Measurements from ENCODE around the gene PPAN. TPM values are rescaled to one million over a fixed set of nuclear protein-coding genes. Genes with fewer than 3 reads are reported as not detected.

The PPAN gene
- total and polyA plus RNA-seq, 10 donors, result 26.8 to 90.2 (median 47.2) TPM

DNA sequence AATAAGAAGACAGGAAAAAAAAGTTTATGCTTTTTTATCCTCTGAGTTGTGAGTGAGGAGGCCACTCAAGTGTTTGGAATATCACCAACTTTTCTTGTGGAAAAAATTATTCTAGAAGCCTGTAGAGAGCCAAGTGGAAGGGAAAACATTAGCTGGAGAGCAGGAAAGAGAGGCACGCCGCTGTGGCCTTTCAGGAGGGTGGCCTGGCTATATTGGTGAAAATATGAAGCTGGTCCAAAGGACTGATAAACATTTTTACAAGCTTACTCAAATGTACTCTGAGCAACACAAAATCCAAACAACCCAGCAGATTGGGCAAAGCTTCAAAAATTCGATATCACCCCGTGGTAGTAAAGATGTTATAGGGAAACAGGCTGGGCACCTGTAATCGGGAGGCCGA, 15.9 kb downstream of the PPAN start:
- H3K27me3 ChIP-seq (replicated peaks in 1 of 7), result no peaks in the 10 kb centered on the region
- intact Hi-C loops (cut with DNase I; ENCODE audit: low total_unique reads), result no loop called here
- WGBS, 5 donors, result 86 to 94% (median 89%) methylated on average over 6 of the region's 6 CpGs
- DNase-seq, result no peak
- H3K36me3 ChIP-seq, result peaks cover 0 to 49% (median 14%) of the 10 kb centered on the region in 6 donors
- no peak overlapping the region for H3K27ac ChIP-seq
- H3K4me3 ChIP-seq, result no peak overlapping the region
- TF ChIP-seq POLR2A (IDR thresholded peaks at IDR 0.05), result no peak
- H3K9me3 ChIP-seq, result no peaks in the 10 kb centered on the region
- peaks cover 7 to 55% (median 29%) of the 10 kb centered on the region in 6 donors for H3K4me1 ChIP-seq

DNA sequence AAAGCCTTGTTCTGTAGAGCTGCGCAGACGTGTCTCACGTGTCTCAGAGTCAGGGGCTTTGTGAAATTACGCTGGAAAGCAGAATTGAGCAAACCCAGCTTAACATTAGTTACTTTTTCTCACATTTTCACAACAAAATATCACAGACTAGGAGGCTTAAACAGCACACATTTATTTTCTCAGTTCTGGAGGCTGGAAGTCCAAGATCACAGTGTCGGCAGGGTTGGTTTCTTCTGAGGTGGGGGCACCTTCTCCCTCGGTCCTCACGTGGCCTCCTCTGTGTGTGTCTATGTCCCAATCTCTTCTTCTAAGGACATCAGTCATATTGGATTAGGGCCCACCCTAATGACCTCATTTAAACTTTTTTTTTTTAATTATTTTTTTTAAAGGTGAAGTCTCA, 18.3 kb downstream of the PPAN start:
- intact Hi-C loops (cut with DNase I; ENCODE audit: low total_unique reads), result no loop called here
- Histone ChIP-seq H3K27ac (no peak overlapping the region), H3K27me3 (replicated peaks in 1 of 7) (no peaks in the 10 kb centered on the region), H3K4me3 (no peak overlapping the region), H3K9me3 (no peaks in the 10 kb centered on the region), H3K4me1 (peaks cover 0 to 31% (median 8%) of the 10 kb centered on the region in 6 donors), H3K36me3 (peaks cover 0 to 54% (median 5%) of the 10 kb centered on the region in 6 donors)
- no peak for TF ChIP-seq POLR2A (IDR thresholded peaks at IDR 0.05)
- TF ChIP-seq, protein P1, sequence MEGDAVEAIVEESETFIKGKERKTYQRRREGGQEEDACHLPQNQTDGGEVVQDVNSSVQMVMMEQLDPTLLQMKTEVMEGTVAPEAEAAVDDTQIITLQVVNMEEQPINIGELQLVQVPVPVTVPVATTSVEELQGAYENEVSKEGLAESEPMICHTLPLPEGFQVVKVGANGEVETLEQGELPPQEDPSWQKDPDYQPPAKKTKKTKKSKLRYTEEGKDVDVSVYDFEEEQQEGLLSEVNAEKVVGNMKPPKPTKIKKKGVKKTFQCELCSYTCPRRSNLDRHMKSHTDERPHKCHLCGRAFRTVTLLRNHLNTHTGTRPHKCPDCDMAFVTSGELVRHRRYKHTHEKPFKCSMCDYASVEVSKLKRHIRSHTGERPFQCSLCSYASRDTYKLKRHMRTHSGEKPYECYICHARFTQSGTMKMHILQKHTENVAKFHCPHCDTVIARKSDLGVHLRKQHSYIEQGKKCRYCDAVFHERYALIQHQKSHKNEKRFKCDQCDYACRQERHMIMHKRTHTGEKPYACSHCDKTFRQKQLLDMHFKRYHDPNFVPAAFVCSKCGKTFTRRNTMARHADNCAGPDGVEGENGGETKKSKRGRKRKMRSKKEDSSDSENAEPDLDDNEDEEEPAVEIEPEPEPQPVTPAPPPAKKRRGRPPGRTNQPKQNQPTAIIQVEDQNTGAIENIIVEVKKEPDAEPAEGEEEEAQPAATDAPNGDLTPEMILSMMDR (IDR thresholded peaks at IDR 0.05 in 8 of 11, conservative IDR thresholded peaks at IDR 0.05 in 3 of 11), result no peak
- no peak for TF ChIP-seq POLR2AphosphoS5 (IDR thresholded peaks at IDR 0.05)
- 93 to 99% (median 96%) methylated on average over 7 of the region's 7 CpGs for whole genome bisulfite sequencing, 5 donors
- no peak for DNase-seq

DNA sequence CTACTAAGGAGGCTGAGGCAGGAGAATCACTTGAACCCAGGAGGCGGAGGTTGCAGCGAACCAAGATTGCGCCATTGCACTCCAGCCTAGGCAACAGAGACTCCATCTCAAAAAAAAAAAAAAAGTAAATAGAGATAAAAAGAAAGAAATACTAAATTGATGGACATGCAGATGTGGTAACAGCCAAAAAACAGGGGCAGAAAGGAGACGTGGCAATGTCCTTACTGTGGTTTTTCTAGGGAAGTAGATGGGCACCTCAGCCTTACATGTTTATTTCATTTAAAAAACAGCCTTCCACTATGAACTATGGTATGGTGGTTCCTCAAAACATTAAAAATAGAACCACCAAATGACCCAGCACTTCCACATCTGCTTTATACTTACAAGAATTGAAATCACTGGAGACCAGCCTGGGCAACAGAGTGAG, 20.1 kb downstream of the PPAN start:
- TF ChIP-seq POLR2AphosphoS5 (IDR thresholded peaks at IDR 0.05) (no peak), POLR2A (IDR thresholded peaks at IDR 0.05) (no peak)
- TF ChIP-seq, protein P1 (IDR thresholded peaks at IDR 0.05 in 8 of 11, conservative IDR thresholded peaks at IDR 0.05 in 3 of 11), result no peak
- WGBS, 5 donors, result 45 to 87% (median 64%) methylated on average over 4 of the region's 4 CpGs

DNA sequence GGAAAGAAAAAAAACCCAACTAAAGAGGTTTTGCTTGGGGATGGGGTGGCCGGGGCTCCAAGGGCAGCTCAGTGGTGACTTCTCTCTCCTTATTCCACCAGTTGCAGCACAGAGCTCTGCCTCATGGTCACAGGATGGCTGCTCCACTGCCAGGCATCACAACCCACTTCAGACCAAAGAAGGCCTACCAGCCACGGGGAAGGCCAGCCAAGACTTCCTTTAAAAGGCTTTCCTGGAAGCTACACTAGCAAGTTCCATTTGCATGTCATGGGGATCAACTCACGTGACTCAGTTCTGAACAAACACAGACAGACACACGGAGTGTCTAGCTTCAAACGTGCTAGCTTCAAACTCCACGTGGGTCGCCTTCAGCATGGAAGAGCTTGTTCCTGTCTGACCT, 26.7 kb downstream of the PPAN start:
- H3K4me3 ChIP-seq, result no peak overlapping the region
- intact Hi-C loops (cut with DNase I; ENCODE audit: low total_unique reads), result no loop called here
- H3K4me1 ChIP-seq, result no peaks in the 10 kb centered on the region
- peaks cover 0 to 100% (median 82%) of the 10 kb centered on the region in 6 donors for H3K36me3 ChIP-seq
- no peaks in the 10 kb centered on the region for H3K9me3 ChIP-seq
- DNase-seq, result no peak
- no peak overlapping the region for H3K27ac ChIP-seq
- no peaks in the 10 kb centered on the region for H3K27me3 ChIP-seq (replicated peaks in 1 of 7)
- TF ChIP-seq, protein P1 (IDR thresholded peaks at IDR 0.05 in 8 of 11, conservative IDR thresholded peaks at IDR 0.05 in 3 of 11), result no peak
- TF ChIP-seq POLR2AphosphoS5 (IDR thresholded peaks at IDR 0.05), result no peak
- TF ChIP-seq POLR2A (IDR thresholded peaks at IDR 0.05), result no peak
- WGBS, 5 donors, result 85 to 91% (median 90%) methylated on average over 7 of the region's 7 CpGs

More for the DNA sequence above, 20.1 kb downstream of the PPAN start:
- Histone ChIP-seq H3K27ac (peak overlapping the region in 6 of 8 donors; percentile 15 to 73 (median 55)), H3K4me3 (no peak overlapping the region), H3K36me3 (peaks cover 0 to 72% (median 20%) of the 10 kb centered on the region in 6 donors), H3K4me1 (peaks cover 0 to 18% (median 0%) of the 10 kb centered on the region in 6 donors), H3K27me3 (replicated peaks in 1 of 7) (no peaks in the 10 kb centered on the region), H3K9me3 (no peaks in the 10 kb centered on the region)
- no peak for DNase-seq
- intact Hi-C loops (cut with DNase I; ENCODE audit: low total_unique reads), result no loop called here

DNA sequence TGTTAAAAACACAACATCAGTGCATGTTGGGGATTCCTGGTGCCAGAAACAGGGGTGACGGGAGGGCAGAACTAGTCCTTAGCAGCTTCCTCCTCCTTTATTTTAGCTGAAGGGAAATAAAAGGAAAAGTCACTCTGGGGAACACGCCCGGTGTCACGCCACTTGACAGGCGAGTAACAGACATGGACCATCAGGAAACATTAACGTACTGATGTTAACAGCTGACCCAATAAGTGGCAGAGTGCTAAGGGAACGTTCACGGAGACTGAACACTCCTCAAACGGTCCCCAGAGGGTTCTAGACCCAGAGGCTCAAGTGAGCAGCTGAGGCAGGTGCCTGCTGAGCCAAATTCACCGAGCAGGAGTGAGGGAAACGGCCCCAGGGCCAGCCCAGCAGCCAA, 27.4 kb downstream of the PPAN start:
- no peak overlapping the region for H3K27ac ChIP-seq
- WGBS, 5 donors, result 81 to 88% (median 86%) methylated on average over 11 of the region's 11 CpGs
- intact Hi-C loops (cut with DNase I; ENCODE audit: low total_unique reads), result no loop called here
- H3K4me1 ChIP-seq, result no peaks in the 10 kb centered on the region
- H3K9me3 ChIP-seq, result no peaks in the 10 kb centered on the region
- H3K4me3 ChIP-seq, result no peak overlapping the region
- no peaks in the 10 kb centered on the region for H3K27me3 ChIP-seq (replicated peaks in 1 of 7)
- DNase-seq, result no peak
- TF ChIP-seq POLR2AphosphoS5 (IDR thresholded peaks at IDR 0.05), result no peak
- TF ChIP-seq, protein P1 (IDR thresholded peaks at IDR 0.05 in 8 of 11, conservative IDR thresholded peaks at IDR 0.05 in 3 of 11), result no peak
- no peak for TF ChIP-seq POLR2A (IDR thresholded peaks at IDR 0.05)
- peaks cover 0 to 100% (median 86%) of the 10 kb centered on the region in 6 donors for H3K36me3 ChIP-seq
